Esophagus muscularis mucosa (tissue), 3 donors: ENCODE data around the gene LANCL1.

Experiments
- POLR2AphosphoS5 ChIP-seq, 2 donors: sonication (generic); formaldehyde crosslinking; IDR thresholded peaks; one replicate each; pipeline ENCODE4 v1.6.1; 2017; ENCODE audit warnings: antibody characterized with exemption in 2 of 2
- TF ChIP-seq, protein P1 (sequence below), 3 experiments: fragments of 200-600 bp in 2 of 3; fragments of 450-650 bp in 1 of 3; sonication (generic) in 2 of 3; IDR thresholded peaks; one replicate each; pipeline ENCODE4 v1.5.1; 2017 to 2019; ENCODE audit warnings: antibody characterized with exemption in 3 of 3, mild to moderate bottlenecking in 2 of 3, moderate library complexity in 1 of 3

DNA sequence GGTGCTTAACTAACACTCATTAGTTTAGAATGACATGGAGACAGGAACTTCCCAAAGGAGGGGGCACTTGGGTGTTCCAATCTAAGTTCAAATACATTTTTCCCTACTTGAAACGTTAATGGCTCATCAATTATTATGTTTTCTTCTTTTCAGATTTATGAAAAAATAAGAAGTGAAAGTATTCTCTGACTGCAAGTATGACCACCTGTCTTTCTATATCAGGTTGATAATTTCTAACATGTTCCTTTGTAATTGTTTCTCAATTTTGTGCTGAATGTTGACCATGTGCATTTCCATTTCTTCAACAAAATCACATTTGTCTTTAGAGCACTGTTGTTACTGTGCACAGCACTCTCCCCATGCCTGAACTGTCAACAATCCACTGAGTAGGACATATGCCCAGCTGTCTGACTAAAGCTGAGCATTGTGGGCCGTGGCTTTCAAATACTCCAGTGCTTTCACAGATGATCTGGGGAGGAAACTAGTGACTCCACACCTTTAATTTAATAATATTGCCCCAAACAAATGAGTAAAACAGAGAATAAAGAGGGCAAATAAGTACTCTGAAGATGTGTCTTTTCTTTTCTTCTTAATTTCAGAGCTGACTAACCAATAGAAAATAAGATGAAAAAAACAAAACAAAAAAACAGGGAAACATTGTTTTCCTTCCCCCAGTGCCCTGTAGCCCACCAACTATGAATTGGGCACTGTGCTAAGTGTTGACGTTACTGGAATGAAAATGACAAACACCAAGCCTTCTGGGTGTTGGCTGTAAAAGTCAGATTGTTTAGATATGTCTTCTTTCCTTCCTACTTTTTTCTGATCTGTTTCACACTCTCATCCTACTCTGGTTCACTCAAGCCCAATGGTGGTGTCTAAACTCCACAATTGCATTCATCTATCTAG, 16.0 kb downstream of the LANCL1 start:
- TF ChIP-seq, protein P1, sequence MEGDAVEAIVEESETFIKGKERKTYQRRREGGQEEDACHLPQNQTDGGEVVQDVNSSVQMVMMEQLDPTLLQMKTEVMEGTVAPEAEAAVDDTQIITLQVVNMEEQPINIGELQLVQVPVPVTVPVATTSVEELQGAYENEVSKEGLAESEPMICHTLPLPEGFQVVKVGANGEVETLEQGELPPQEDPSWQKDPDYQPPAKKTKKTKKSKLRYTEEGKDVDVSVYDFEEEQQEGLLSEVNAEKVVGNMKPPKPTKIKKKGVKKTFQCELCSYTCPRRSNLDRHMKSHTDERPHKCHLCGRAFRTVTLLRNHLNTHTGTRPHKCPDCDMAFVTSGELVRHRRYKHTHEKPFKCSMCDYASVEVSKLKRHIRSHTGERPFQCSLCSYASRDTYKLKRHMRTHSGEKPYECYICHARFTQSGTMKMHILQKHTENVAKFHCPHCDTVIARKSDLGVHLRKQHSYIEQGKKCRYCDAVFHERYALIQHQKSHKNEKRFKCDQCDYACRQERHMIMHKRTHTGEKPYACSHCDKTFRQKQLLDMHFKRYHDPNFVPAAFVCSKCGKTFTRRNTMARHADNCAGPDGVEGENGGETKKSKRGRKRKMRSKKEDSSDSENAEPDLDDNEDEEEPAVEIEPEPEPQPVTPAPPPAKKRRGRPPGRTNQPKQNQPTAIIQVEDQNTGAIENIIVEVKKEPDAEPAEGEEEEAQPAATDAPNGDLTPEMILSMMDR (IDR thresholded peaks at IDR 0.05), result no peak
- no peak for TF ChIP-seq POLR2AphosphoS5 (IDR thresholded peaks at IDR 0.05)
